Keratinocyte (primary cell): ENCODE results near the gene SDK1. TPM values are rescaled to one million over a fixed set of nuclear protein-coding genes. Genes with fewer than 3 reads are reported as not detected.

ENCODE experiments used
- DNase-seq: peaks from one replicate; pipeline ENCODE4 v3.0.0-alpha.2; 2011; ENCODE audit warnings: low read depth, missing footprints, low spot score
- FAIRE-seq: peaks from 2 replicates; lab custom pipeline; 2011; peaks lifted over from hg19 to GRCh38; lab: Jason Lieb, UNC
- H2AFZ ChIP-seq: 2 replicates; pipeline ENCODE4 v1.6.0; 2012; ENCODE audit warnings: low read length, control low read depth, inconsistent platforms; ENCODE audit not compliant: control insufficient read depth
- H3K27ac ChIP-seq: 2 replicates; pipeline ENCODE4 v1.5.1; 2011; ENCODE audit warnings: low read length; ENCODE audit not compliant: control insufficient read depth, insufficient read depth
- H3K27me3 ChIP-seq: 3 replicates; pipeline ENCODE4 v1.6.0; 2011; ENCODE audit warnings: low read length; ENCODE audit not compliant: control insufficient read depth, insufficient read depth; ENCODE audit errors: extremely low read depth
- H3K36me3 ChIP-seq, 2 experiments: 2 replicates in 1 of 2; 3 replicates in 1 of 2; pipeline ENCODE4 v1.5.1; 2011; ENCODE audit warnings: low read length in 2 of 2, mild to moderate bottlenecking in 1 of 2; ENCODE audit not compliant: control insufficient read depth in 2 of 2, insufficient read depth in 2 of 2; ENCODE audit errors: extremely low read depth in 1 of 2
- H3K4me1 ChIP-seq: 3 replicates; pipeline ENCODE4 v1.5.1; 2011; ENCODE audit warnings: low read length; ENCODE audit not compliant: control insufficient read depth, insufficient read depth; ENCODE audit errors: extremely low read depth
- H3K4me2 ChIP-seq: 3 replicates; pipeline ENCODE4 v1.6.0; 2011; ENCODE audit warnings: low read depth, low read length; ENCODE audit not compliant: control insufficient read depth, insufficient read depth; ENCODE audit errors: extremely low read depth
- H3K4me3 ChIP-seq, 3 experiments: fragments of 200-600 bp in 1 of 3; sonication (generic) in 1 of 3; 2 replicates in 2 of 3; 3 replicates in 1 of 3; pipeline ENCODE4 v1.5.1; 2011 to 2016; ENCODE audit warnings: low read length in 3 of 3, mild to moderate bottlenecking in 3 of 3, control low read depth in 2 of 3, inconsistent platforms in 1 of 3, low read depth in 1 of 3, mixed read lengths in 1 of 3, mixed run types in 1 of 3, moderate library complexity in 1 of 3; ENCODE audit not compliant: control insufficient read depth in 2 of 3, insufficient read depth in 2 of 3; ENCODE audit errors: extremely low read depth in 1 of 3
- H3K79me2 ChIP-seq: 2 replicates; pipeline ENCODE4 v1.6.0; 2012; ENCODE audit warnings: low read length; ENCODE audit not compliant: control insufficient read depth, insufficient read depth
- H3K9ac ChIP-seq: 3 replicates; pipeline ENCODE4 v1.6.0; 2011; ENCODE audit warnings: low read length; ENCODE audit not compliant: control insufficient read depth, insufficient read depth; ENCODE audit errors: extremely low read depth
- H3K9me1 ChIP-seq: 3 replicates; pipeline ENCODE4 v1.6.0; 2011; ENCODE audit warnings: low read length; ENCODE audit not compliant: control insufficient read depth, insufficient read depth; ENCODE audit errors: extremely low read depth
- H3K9me3 ChIP-seq: 2 replicates; pipeline ENCODE4 v1.5.1; 2012; ENCODE audit warnings: low read depth, low read length; ENCODE audit not compliant: control insufficient read depth
- H4K20me1 ChIP-seq: 3 replicates; pipeline ENCODE4 v1.6.0; 2011; ENCODE audit warnings: low read length; ENCODE audit not compliant: control insufficient read depth, insufficient read depth; ENCODE audit errors: extremely low read depth
- CTCF ChIP-seq, 3 experiments: IDR thresholded peaks in 1 of 3; conservative IDR thresholded peaks in 1 of 3; optimal IDR thresholded peaks in 1 of 3; 2 replicates in 2 of 3; 3 replicates in 1 of 3; pipeline versions ENCODE3 to v1.5.1; 2011; ENCODE audit warnings: low read length in 3 of 3, mild to moderate bottlenecking in 3 of 3, moderate library complexity in 2 of 3, control low read depth in 1 of 3, inconsistent platforms in 1 of 3; ENCODE audit not compliant: insufficient read depth in 2 of 3; ENCODE audit errors: extremely low read depth in 1 of 3
- EZH2 ChIP-seq: IDR thresholded peaks from one replicate; pipeline ENCODE4 v1.6.1; 2012; ENCODE audit warnings: inconsistent platforms, mild to moderate bottlenecking, low read length, moderate library complexity
- dilution Hi-C: fragments of 300-500 bp; cut with MboI; formaldehyde crosslinking; loops from one replicate; pipeline ENCODE4 v1.7.0; 2020; ENCODE audit warnings: low sequenced_read_pairs; ENCODE audit not compliant: extremely low pct_ligation_motif_present
- polyA plus RNA-seq, 5 experiments: library from polyadenylated mRNA; depleted of rRNA in 3 of 5; stranded (reverse) in 3 of 5; stranded (forward) in 1 of 5; unstranded in 1 of 5; fragments of >200 nt; gene quantifications; 1 replicate in 1 of 5; 2 replicates in 3 of 5; 3 replicates in 1 of 5; pipeline versions ENCODE4 v1.2.1 to v1.2.3, GENCODE V29; 2011 to 2012; ENCODE audit warnings: missing spikeins in 2 of 5, low read depth in 1 of 5, low replicate concordance in 1 of 5

Gene SDK1
- polyA plus RNA-seq, 1 donor (not counting 4 experiments of a cell fraction or from before 2014, with no cell fraction given), result 0.66 TPM

GRCh38 chr7:3955026-3955425, 654.0 kb downstream of the SDK1 start:
- Histone ChIP-seq H3K4me3 (no peak overlapping the region), H2AFZ (no peak overlapping the region), H3K4me1 (peaks cover 19% of the 10 kb centered on the region), H3K27ac (no peak overlapping the region), H4K20me1 (no peaks in the 10 kb centered on the region), H3K9me1 (no peaks in the 10 kb centered on the region), H3K4me2 (no peak overlapping the region), H3K27me3 (no peaks in the 10 kb centered on the region), H3K79me2 (no peaks in the 10 kb centered on the region), H3K9ac (no peak overlapping the region), H3K36me3 (peaks cover 0 to 6% of the 10 kb centered on the region in 2 experiments), H3K9me3 (no peaks in the 10 kb centered on the region)
- dilution Hi-C loops, result no loop called here
- TF ChIP-seq CTCF (optimal IDR thresholded peaks at IDR 0.05 in 1 of 3, IDR thresholded peaks at IDR 0.05 in 1 of 3, conservative IDR thresholded peaks at IDR 0.05 in 1 of 3; ENCODE audit: extremely low read depth in 1 of 3, insufficient read depth in 2 of 3, low read length in 3 of 3) (no peak), EZH2 (no peak)
- DNase-seq (no peak), FAIRE-seq (no peak)

GRCh38 chr7:3955751-3956696, 655.0 kb downstream of the SDK1 start:
- TF ChIP-seq EZH2 (no peak), CTCF (optimal IDR thresholded peaks at IDR 0.05 in 1 of 3, IDR thresholded peaks at IDR 0.05 in 1 of 3, conservative IDR thresholded peaks at IDR 0.05 in 1 of 3; ENCODE audit: extremely low read depth in 1 of 3, insufficient read depth in 2 of 3, low read length in 3 of 3) (no peak)
- Histone ChIP-seq H3K9ac (peak overlapping the region; percentile 40), H3K79me2 (no peaks in the 10 kb centered on the region), H4K20me1 (no peaks in the 10 kb centered on the region), H3K27me3 (no peaks in the 10 kb centered on the region), H3K4me2 (peak overlapping the region; percentile 33), H3K27ac (peak overlapping the region; percentile 19), H3K4me1 (peaks cover 19% of the 10 kb centered on the region), H3K9me3 (no peaks in the 10 kb centered on the region), H3K9me1 (no peaks in the 10 kb centered on the region), H2AFZ (no peak overlapping the region), H3K4me3 (peak overlapping the region in 2 of 3 experiments; percentile 22 to 30), H3K36me3 (peaks cover 0 to 6% of the 10 kb centered on the region in 2 experiments)
- peak; percentile 72 for DNase-seq
- dilution Hi-C loops, result no loop called here
- FAIRE-seq, result peak; percentile 96
